NCI-H526 (cell line): Measurements from ENCODE around the gene RNGTT.

Experiments used
- DNase-seq, 2 experiments: peaks; one replicate each; lab custom pipeline; 2025; lab: John Stamatoyannopoulos, UW

Gene RNGTT

GRCh38 chr6:88662163-88662580 lies 301.2 kb downstream of the RNGTT start:
- DNase-seq, result no peak

DNA sequence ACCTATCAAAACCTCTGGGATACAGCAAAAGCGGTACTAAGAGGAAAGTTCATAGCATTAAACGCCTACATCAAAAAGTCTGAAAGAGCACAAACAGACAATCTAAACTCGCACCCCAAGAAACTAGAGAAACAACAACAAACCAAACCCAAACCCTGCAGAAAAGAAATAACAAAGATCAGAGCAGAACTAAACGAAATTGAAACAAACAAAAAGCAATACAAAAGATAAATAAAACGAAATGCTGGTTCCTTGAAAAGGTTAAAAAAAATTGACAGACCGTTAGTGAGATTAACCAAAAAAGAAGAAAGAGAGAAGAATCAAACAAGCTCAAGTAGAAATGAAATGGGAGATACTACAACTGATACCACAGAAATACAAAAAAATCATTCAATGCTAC lies 302.3 kb downstream of the RNGTT start:
- DNase-seq, result no peak

- no peak for DNase-seq
Measured at GRCh38 chr6:88655586-88655985, 307.8 kb downstream of the RNGTT start.

- no peak for DNase-seq
Measured at GRCh38 chr6:88653936-88654335, 309.5 kb downstream of the RNGTT start.

DNA sequence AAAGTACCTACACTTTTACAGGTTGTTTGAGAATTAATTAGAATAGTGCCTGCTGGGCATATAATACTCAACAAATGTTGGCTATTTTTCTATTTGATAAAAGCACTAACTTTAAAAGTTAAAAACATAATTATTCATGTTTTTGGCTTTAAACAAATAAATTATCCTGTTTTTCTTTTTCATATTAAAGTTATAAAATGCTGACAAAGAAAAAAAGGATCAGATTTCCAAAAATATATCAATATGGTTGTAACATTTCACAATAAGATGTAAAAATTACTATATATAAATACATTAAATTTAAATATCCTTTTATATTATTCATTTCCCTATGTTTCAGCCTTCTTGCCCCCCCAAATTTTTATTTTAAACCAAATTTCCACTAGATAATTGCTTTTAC lies 312.0 kb downstream of the RNGTT start:
- DNase-seq, result no peak

DNA sequence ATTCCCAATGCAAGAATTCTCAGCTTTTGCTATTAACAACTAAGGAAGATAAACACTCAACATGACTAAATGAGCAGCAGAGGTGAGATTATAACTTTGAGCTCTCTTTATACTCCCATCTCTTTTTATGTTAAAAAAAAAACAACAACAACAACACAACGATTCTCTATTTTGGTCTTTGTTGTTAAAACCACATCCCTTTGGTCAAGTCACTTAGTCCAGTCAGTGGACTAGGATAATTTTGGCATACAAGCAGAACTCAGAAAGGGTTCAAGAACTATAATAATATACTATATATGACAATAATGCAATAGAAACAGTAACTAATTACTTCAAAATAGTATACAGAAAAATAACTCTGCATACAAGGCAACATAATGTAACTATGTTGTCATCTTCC lies 312.4 kb downstream of the RNGTT start:
- DNase-seq, result no peak

DNA sequence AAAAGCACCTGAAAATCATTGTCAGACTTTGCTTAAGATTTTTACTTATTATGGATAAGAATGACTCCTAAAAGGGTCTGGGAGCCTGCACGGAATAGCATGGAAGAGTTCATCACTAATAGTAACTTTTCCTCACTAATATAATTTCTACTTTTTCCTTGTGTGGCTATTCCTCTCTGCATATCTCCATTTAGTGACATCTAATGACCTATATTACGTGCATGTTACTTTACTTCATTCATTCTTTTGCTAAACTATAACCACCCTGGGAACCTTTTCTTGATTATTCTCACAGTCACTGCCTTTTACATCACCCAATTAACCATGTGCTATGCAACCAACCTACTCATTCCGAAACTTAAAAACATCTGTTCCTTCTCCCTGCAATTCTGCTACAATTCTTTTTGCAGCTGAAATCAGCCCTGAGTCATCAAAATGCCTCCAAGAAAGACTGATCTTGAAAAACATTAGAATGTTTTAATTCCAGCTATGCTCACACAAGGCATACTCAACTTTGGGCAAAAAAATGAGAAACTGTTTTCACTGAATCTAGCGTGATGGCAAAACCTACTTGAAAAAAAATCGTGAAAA lies 313.3 kb downstream of the RNGTT start:
- no peak for DNase-seq

GRCh38 chr6:88641178-88641903 lies 322.1 kb downstream of the RNGTT start:
- DNase-seq, result no peak

GRCh38 chr6:88637761-88638545 lies 325.5 kb downstream of the RNGTT start:
- DNase-seq, result no peak

DNA sequence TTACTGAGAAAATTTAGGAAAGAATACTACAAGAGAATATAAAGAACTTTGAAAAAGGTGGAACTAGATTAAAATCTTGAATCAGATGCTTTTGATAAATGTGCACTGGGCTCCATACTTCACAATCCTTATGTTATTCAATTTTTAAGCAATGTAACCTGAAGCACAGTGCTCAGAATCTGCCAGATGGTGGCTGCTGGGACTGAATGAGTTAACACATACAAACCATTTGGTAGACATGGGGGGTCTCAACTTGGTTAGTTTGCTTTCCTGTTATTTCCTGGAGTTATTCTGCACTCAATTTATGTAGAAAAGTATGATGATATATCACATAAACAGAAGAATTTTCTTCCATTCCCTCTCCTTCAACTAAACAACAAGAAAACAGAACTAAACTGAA lies 326.5 kb downstream of the RNGTT start:
- DNase-seq, result no peak

- DNase-seq, result no peak
Measured at GRCh38 chr6:88633782-88634181, 329.6 kb downstream of the RNGTT start.

GRCh38 chr6:88631830-88632229 lies 331.6 kb downstream of the RNGTT start:
- DNase-seq, result no peak

DNA sequence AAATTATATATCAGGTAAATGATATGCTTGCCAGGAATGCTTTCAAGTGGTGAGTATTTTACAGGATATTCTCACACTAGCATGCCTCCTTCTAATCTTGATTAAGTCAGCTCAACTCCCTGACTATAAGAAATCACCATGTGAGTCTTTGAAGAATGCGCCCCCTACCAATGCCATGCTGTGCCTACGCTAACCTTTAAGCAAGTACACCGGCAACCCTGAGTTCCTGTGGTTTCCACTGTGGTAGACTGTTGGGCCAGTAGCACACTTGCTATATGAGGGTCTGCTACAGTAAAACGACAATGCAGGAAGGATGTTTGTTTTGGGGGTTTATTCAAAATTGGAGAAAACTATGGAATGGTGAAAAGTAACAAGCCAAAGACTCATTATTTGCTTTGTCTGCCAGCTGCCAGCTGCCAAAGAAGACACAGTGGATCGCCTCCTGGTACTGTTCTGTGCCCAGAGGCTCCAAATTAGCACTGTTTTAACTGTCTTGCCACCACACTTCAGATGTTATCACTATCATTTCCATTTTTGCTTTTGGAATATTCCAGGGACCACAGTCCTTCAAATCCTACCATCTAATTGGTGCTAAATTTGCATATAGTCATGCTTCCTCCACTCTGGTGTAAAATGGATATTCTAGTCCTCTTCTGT lies 333.5 kb downstream of the RNGTT start:
- peak; percentile 29 to 45 for DNase-seq

GRCh38 chr6:88626460-88626859 lies 337.0 kb downstream of the RNGTT start:
- DNase-seq, result no peak

DNA sequence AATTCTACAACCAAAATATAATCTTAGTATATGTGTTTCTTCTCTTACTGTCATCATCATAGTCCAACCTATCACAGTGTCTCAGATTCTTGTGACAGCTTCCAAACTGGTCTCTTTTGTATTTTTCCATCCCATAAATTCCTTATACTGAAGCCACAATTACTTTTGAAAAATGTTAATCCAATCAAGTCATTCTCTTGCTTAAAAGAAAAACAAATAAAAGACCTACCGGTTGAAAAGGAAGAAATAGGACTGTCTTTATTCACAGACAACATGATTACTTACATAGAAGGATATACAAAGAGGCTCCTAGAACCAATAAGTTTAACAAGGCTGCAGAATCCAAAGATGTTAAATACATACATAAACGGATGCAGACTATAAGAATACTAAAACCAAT lies 339.9 kb downstream of the RNGTT start:
- DNase-seq, result no peak

GRCh38 chr6:88619951-88620350 lies 343.5 kb downstream of the RNGTT start:
- DNase-seq, result no peak

DNA sequence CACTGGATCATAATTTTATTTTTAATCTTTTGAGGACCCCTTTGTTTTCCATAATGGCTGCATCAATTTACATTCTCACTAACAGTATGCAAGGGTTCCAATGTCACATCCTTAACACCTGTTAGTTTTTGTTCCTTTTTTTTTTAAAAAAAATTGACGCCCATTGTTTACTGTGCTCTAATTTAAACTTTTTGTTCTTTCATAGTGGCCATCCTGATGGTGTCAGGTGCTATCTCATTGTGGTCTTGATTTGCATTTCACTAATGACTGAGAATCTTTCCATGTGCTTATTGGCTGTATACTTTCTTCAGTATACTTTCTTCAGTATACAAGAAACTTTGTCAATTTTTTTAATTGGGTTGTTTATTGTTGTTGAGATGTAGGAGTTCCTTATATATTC lies 347.0 kb downstream of the RNGTT start:
- no peak for DNase-seq

DNA sequence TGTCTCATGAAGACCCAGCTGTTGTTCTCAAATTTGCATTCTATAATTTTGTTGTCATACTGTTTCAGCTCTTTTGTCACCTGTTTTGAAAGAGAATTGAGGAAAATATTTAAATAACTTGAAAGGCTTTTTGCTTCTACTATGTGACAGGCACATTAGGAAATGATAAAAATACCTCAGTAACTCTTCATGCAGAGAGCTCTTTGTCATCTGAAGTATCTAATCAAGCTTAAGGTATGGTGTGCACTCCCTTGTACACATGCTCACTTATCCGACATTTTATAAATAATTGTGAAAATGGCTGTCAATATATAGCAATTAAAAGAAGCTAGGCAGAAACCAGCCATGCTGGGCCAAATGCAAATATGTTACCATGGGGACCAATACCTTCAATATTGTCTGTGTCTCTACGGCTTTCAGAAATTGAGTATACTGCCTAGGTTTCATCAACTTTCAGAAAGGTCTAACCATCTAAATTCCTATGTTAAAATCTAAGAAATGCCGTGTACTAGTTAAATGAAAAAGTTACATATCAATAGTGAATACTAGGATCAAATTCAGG lies 349.0 kb downstream of the RNGTT start:
- peak; percentile 22 to 53 for DNase-seq

- DNase-seq, result no peak
Measured at GRCh38 chr6:88612631-88613030, 350.8 kb downstream of the RNGTT start.

GRCh38 chr6:88611721-88612120 lies 351.7 kb downstream of the RNGTT start:
- DNase-seq, result no peak

- no peak for DNase-seq
Measured at GRCh38 chr6:88609983-88610382, 353.4 kb downstream of the RNGTT start.

DNA sequence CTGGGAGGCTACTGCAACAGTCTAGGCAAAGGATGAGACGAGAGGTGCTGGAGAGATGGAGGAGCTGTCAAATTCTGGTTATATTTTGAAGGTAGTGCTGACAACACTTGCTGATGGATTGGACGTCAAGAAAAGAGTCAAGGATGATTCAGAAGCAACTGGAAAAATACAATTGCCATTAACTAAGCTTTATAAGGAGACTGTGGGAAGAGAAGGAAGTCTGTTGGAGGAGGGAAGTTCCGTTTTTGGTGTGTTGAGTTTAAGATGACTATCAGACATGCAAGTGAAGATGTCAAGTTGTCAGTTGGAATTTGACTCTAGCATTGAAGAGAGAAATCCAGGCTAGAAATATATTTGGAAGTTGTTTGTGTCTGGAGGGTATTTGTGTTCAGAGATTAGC lies 358.1 kb downstream of the RNGTT start:
- DNase-seq, result no peak
